Stimulated activated memory B cell treated with anti-CD40 and anti-IgM and Interleukin-4, amounts not matched to agents 10 μg/mL and 1 μg/mL and 100 μg/mL, for 72 hours (primary cell): Measurements from ENCODE around the gene OR4C45.
"Not testable (repeated sequence)": the region's sequence is repeated elsewhere in the genome, so short reads cannot be mapped to it uniquely, and the experiment has no call there.

Experiments
- ATAC-seq: fragments of 150-1000 bp; cut with Tn5 transposase; 2 replicates; pipeline ENCODE4 v1.10.0; 2021
- H3K27ac Mint-ChIP-seq: one replicate; pipeline ENCODE4 v1.8.0; 2022; ENCODE audit warnings: mild to moderate bottlenecking, mixed read lengths
- H3K27me3 Mint-ChIP-seq: one replicate; pipeline ENCODE4 v1.8.0; 2022; ENCODE audit warnings: mixed read lengths
- H3K36me3 Mint-ChIP-seq: one replicate; pipeline ENCODE4 v1.8.0; 2022; ENCODE audit warnings: mixed read lengths
- H3K4me1 Mint-ChIP-seq: one replicate; pipeline ENCODE4 v1.8.0; 2022; ENCODE audit warnings: mixed read lengths
- H3K4me3 Mint-ChIP-seq: one replicate; pipeline ENCODE4 v1.8.0; 2022; ENCODE audit warnings: mild to moderate bottlenecking, moderate library complexity, mixed read lengths
- H3K9me3 Mint-ChIP-seq: one replicate; pipeline ENCODE4 v1.8.0; 2022; ENCODE audit warnings: mixed read lengths

Gene OR4C45

DNA sequence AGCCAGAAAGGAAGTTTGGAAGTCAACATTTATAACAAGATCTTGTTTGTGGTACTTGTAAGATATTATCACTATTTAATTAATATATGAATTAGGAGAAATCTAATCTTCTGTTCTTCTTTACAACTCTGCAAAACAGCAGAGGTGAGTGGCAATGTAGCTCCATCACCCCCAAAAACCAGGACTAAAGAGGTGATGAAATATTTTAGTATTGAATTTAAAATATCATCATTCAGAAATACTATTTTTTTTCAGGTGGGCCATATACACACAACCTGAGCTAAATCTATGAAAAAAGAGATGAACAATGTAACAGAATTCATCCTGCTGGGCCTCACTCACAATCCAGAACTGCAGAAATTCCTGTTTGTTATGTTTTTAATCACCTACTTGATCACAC is at the start of gene OR4C45:
OR4C45 (plus strand) TSS at position 301 of the 400 bp plus-strand sequence.
- Mint-ChIP-seq H3K36me3 (no peaks in the 10 kb centered on the region), H3K27ac (no peak within 1 kb of the TSS), H3K4me3 (no peak within 1 kb of the TSS), H3K9me3 (peaks cover 3% of the 10 kb centered on the region), H3K4me1 (no peaks in the 10 kb centered on the region), H3K27me3 (no peaks in the 10 kb centered on the region)
- no peak for ATAC-seq

DNA sequence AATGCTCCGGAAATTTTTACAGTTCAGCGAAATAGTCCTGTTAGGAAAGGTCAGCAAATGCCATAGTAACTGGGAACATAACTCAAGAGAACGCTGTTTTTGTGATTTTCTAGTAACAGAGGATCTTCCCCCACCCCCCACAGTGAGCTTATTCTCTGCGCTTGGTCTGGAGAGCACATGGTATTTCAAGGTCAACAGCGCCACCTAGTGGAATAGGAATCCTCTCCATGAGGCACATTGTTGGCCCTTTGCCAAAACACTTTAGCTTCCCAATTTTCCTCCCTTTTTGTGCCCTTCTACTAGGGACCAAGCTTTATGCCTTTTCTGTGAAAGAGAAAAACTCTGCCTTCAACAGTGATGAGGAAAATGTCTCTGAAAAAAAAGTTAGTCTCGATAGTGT is 37.1 kb upstream of the OR4C45 start:
- Mint-ChIP-seq H3K4me1 (no peaks in the 10 kb centered on the region), H3K36me3 (no peaks in the 10 kb centered on the region), H3K27me3 (no peaks in the 10 kb centered on the region), H3K27ac (no peak overlapping the region), H3K9me3 (peaks cover 3% of the 10 kb centered on the region), H3K4me3 (no peak overlapping the region)
- ATAC-seq = no peak

DNA sequence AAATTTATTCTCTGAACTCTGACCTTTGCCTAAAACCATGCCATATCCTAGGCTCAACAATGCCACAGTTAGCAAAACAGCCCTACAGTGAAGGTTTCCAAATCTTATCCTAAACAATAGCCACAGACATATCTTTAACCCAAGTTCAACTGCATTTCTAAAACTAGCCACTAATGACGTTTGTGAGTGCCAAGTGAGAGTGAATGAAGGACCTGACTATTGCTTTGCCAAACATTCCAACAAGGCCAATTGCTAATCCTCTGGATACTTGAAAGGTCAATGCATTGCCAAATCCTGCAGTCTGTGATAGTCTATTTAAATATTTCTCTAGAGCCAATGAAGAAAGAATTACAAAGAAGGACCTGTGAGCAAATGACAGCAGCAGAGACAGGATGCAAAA is 2.5 kb upstream of the OR4C45 start:
- H3K4me1 Mint-ChIP-seq = no peaks in the 10 kb centered on the region

DNA sequence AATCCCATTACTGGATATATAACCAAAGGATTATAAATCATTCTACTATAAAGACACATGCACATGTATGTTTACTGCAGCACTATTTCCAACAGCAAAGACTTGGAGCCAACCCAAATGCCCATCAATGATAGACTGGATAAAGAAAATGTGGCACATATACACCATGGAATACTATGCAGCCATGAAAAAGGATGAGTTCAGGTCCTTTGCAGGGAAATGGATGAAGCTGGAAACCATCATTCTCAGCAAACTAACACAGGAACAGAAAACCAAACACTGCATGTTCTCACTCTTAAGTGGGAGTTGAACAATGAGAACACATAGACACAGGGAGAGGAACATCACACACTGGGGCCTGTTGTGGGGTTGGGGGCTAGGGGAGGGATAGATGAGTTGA is 3.6 kb downstream of the OR4C45 start:
- H3K4me1 Mint-ChIP-seq, H3K27me3 Mint-ChIP-seq, H3K36me3 Mint-ChIP-seq, H3K27ac Mint-ChIP-seq, H3K4me3 Mint-ChIP-seq, ATAC-seq, H3K9me3 Mint-ChIP-seq: not testable (repeated sequence)

More for the DNA sequence above, 2.5 kb upstream of the OR4C45 start:
- Mint-ChIP-seq H3K27ac (no peak overlapping the region), H3K27me3 (no peaks in the 10 kb centered on the region), H3K36me3 (no peaks in the 10 kb centered on the region), H3K9me3 (peaks cover 8% of the 10 kb centered on the region), H3K4me3 (no peak overlapping the region)
- no peak for ATAC-seq

DNA sequence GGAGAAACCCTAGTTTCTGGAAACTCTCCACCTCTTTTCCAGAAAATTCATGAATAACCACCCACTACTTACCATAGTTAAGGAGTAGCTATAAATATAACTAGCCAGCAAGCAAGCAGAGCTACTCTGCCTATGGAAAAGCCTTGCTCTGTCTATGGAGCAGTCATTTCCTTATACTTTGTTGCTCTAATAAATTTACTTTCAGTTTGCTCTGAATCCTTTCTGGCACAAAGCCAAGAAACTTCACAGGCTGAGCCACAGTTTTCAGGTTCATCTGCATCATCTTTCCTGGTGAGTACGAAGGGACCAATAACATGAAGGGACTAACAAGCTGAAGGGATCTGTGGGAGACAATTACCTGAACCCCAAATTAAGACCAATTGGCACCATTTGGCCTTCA is 4.6 kb downstream of the OR4C45 start:
- Mint-ChIP-seq H3K36me3 (no peaks in the 10 kb centered on the region), H3K4me1 (no peaks in the 10 kb centered on the region), H3K27ac (no peak overlapping the region), H3K9me3 (no peaks in the 10 kb centered on the region), H3K4me3 (no peak overlapping the region), H3K27me3 (no peaks in the 10 kb centered on the region)
- ATAC-seq = no peak

DNA sequence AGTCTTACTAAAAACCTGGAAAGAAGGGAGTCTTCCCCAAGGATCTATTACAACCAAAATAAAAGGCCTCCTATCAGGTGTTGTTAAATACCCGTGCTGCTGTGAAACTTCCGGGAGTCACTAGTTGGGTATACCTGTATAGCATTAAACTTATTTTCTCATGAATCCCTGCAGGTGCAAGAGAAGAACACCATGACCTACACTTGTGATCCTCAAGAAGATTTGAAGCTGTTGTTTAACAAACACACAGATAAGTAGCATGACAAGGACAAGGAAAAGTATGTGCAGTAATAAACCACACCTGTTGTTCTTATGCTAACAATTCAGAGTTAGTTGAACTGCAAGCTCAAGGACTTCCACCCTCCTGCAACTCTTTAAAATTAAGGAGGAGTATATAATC is 12.0 kb downstream of the OR4C45 start:
- Mint-ChIP-seq H3K27me3 (no peaks in the 10 kb centered on the region), H3K4me3 (no peak overlapping the region), H3K4me1 (no peaks in the 10 kb centered on the region), H3K27ac (no peak overlapping the region), H3K9me3 (peaks cover 6% of the 10 kb centered on the region), H3K36me3 (no peaks in the 10 kb centered on the region)
- ATAC-seq = no peak

DNA sequence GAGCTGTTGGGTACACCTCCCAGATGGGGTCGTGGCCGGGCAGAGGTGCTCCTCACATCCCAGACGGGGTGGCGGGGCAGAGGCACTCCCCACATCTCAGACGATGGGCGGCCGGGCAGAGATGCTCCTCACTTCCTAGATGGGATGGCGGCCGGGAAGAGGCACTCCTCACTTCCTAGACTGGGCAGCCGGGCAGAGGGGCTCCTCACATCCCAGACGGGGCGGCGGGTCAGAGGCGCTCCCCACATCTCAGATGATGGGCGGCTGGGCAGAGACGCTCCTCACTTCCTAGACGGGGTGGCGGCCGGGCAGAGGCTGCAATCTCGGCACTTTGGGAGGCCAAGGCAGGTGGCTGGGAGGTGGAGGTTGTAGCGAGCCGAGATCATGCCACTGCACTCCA is 30.4 kb downstream of the OR4C45 start:
- not testable (repeated sequence) for ATAC-seq, H3K4me3 Mint-ChIP-seq, H3K36me3 Mint-ChIP-seq, H3K27me3 Mint-ChIP-seq, H3K27ac Mint-ChIP-seq, H3K4me1 Mint-ChIP-seq, H3K9me3 Mint-ChIP-seq

DNA sequence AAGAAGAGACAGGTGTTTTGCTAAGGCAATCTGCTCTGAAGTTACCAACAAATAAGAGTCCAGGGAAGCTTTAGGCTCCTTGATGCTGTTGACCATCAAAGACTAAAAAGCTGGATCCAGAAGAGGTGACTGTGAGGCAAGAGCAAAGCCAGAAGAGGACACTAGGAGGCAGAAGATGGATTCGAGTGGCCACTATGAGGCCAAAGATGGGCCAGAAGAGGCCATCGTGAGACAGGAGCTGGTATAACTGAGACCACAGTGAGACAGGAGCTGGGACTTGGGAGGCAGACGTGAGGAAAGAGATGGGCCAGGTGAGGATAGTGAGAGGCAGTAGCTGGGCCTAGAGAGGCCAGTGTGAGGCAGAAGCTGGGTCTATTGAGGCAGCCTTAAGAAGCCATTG is 37.7 kb downstream of the OR4C45 start:
- no peaks in the 10 kb centered on the region for H3K36me3 Mint-ChIP-seq
- no peak overlapping the region for H3K4me3 Mint-ChIP-seq
- peaks cover 11% of the 10 kb centered on the region for H3K9me3 Mint-ChIP-seq
- H3K27me3 Mint-ChIP-seq = peaks cover 9% of the 10 kb centered on the region
- no peaks in the 10 kb centered on the region for H3K4me1 Mint-ChIP-seq
- H3K27ac Mint-ChIP-seq = no peak overlapping the region
- no peak for ATAC-seq

DNA sequence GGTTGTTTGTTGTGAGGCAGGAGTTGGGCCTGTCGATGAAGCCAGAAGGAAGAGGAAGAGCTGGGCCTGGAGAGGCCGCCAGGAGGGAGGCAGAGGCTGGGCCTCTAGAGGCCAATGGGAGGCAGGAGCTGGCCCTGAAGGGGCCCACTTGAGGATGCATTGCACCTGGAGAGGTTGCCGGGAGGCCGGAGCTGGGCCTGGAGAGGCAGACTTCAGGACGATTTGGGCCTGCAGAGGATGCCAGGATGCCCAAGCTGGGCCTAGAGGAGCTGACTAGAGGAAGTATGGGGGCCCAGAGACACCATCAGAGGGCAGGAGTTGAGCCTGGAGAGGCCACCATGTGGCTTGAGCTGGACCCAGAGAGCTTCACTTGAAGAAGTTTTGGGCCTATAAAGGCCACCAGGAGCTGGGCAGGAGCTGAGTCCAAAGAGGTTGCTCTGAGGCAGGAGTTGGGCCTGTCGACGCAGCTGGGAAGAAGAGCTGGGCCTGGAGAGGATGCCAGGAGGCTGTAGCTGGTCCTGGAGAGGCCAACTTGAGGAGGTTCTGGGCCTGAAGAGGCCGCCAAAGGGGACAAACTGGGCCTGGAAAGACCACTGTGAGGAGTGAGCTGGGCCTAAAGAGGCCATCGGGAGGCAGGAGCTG is 39.0 kb downstream of the OR4C45 start:
- peaks cover 11% of the 10 kb centered on the region for H3K9me3 Mint-ChIP-seq
- H3K27ac Mint-ChIP-seq = no peak overlapping the region
- H3K27me3 Mint-ChIP-seq = no peaks in the 10 kb centered on the region
- no peak overlapping the region for H3K4me3 Mint-ChIP-seq
- H3K36me3 Mint-ChIP-seq = no peaks in the 10 kb centered on the region
- ATAC-seq = no peak
- no peaks in the 10 kb centered on the region for H3K4me1 Mint-ChIP-seq

DNA sequence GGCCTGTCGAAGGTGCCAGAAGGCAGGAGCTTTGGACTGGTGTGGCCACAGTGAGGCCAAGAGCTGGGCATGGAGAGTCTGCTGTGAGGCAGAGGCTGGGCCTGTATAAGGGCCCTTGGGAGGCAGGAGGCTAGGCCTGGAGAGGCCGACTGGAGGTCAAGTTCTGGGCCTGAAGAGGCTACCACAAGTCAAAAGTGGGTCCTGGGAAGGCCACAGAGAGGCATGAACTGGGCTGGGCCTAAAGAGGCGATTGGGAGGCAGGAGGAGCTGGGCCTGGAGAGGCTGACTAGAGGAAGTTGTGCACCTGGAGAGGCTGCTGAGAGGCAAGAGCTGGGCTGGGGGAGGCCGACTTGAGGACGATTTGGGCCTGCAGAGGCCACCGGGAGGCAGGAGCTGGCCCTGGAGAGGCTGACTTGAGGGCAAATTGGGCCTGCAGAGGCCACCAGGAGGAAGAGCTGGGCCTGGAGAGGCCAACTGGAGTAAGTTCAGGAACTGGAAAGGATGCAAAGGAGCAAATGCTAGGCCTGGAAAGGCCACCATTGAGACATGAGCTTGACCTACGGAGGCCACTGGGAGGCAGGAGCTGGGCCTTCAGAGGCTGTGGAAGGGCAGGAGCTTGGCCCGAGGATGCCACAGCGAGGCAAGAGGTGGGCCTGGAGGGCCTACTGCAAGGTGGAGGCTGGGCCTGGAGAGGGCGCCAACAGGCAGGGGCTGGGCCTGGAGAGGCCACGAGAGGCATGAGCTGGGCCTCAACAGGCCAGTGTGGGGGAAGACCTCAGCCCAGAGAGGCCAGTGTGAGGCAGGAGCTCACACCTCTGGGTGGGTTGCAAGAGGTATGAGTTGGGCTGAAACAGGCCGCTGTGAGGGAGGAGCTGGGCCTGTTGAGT is 39.8 kb downstream of the OR4C45 start:
- no peak for ATAC-seq
- Mint-ChIP-seq H3K4me3 (no peak overlapping the region), H3K36me3 (no peaks in the 10 kb centered on the region), H3K9me3 (peaks cover 11% of the 10 kb centered on the region), H3K27ac (no peak overlapping the region), H3K27me3 (no peaks in the 10 kb centered on the region), H3K4me1 (no peaks in the 10 kb centered on the region)

DNA sequence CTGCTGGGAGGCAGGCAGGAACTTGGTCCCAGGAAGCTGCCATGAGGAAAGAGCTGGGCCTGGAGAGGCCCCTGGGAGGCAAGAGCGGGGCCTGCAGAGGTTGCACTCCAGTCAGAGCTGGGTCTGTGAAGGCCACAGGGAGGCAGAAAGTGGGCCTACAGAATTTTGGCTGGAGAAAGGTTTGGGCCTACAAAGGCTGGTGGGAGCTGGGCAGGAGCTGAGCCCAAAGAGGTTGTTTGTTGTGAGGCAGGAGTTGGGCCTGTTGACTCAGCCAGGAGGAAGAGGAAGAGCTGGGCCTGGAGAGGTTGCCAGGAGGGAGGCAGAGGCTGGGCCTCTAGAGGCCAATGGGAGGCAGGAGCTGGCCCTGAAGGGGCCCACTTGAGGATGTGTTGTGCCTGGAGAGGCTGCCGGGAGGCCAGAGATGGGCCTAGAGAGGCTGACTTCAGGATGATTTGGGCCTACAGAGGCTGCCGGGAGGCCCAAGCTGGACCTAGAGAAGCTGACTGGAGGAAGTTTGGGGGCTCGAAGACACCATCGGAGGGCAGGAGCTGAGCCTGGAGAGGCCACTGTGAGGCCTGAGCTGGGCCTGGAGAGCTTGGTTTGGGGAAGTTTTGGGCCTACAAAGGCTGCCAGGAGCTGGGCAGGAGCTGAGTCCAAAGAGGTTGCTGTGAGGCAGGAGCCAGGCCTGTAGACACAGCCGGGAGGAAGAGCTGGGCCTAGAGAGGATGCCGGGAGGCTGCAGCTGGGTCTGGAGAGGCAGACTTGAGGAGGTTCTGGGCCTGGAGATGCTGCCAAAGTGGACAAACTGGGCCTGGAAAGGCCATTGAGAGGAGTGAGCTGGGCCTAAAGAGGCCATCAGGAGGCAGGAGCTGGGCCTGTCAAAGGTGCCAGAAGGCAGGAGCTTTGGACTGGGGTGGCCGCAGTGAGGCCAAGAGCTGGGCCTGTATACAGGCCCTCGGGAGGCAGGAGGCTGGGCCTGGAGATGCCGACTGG is 40.7 kb downstream of the OR4C45 start:
- ATAC-seq = no peak
- no peaks in the 10 kb centered on the region for H3K27me3 Mint-ChIP-seq
- H3K4me3 Mint-ChIP-seq = no peak overlapping the region
- peaks cover 11% of the 10 kb centered on the region for H3K9me3 Mint-ChIP-seq
- no peaks in the 10 kb centered on the region for H3K4me1 Mint-ChIP-seq
- no peaks in the 10 kb centered on the region for H3K36me3 Mint-ChIP-seq
- H3K27ac Mint-ChIP-seq = no peak overlapping the region

DNA sequence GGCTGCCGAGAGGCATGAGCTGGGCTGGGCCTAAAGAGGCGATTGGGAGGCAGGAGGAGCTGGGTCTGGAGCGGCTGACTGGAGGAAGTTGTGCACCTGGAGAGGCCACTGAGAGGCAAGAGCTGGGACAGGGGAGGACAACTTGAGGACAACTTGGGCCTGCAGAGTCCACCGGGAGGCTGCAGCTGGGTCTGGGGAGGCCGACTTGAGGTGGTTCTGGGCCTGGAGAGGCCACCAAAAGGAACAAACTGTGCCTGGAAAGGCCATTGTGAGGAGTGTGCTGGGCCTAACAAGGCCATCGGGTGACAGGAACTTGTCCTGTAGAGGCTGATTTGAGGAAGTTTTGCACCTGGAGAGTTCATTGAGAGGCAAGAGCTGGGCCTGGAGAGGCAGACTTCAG is 41.5 kb downstream of the OR4C45 start:
- Mint-ChIP-seq H3K4me3 (no peak overlapping the region), H3K27me3 (no peaks in the 10 kb centered on the region), H3K27ac (no peak overlapping the region), H3K4me1 (no peaks in the 10 kb centered on the region), H3K36me3 (no peaks in the 10 kb centered on the region), H3K9me3 (peaks cover 11% of the 10 kb centered on the region)
- ATAC-seq = no peak

DNA sequence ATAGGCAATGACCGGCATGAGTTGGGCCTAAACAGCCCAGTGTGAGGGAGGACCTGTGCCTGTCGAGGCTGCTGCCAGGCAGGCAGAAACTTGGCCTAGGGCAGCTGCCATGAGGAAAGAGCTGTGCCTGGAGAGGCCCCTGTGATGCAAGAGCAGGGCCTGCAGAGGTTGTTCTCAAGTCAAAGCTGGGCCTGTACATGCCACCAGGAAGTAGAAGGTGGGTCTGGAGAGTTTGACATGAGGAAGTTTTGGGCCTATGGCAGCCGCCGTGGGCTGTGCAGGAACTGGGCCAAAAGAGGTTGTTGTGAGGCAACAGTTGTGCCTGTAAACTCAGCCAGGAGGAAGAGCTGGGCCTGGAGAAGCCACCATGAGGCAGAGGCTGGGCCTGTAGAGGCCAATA is 43.2 kb downstream of the OR4C45 start:
- H3K27me3 Mint-ChIP-seq = no peaks in the 10 kb centered on the region
- ATAC-seq = no peak
- H3K36me3 Mint-ChIP-seq = no peaks in the 10 kb centered on the region
- H3K27ac Mint-ChIP-seq = no peak overlapping the region
- no peaks in the 10 kb centered on the region for H3K4me1 Mint-ChIP-seq
- H3K9me3 Mint-ChIP-seq = peaks cover 11% of the 10 kb centered on the region
- no peak overlapping the region for H3K4me3 Mint-ChIP-seq

DNA sequence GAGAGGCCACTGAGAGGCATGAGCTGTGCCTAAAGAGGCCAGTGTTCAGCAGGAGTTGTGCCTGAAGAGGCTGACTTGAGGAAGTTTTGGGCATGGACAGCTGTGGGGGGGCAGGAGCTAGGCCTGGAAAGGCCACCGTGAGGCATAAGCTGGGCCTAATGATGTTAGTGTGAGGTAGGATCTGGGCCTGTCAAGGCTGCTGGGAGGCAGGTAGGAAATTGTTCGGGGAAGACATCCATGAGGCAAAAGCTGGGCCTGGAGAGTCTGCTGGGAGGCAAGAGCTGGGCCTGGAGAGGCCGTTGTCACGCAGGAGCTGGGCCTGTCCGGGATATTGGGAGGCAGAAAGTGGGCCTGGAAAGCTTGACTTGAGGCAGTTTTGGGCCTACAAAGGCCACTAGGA is 44.9 kb downstream of the OR4C45 start:
- Mint-ChIP-seq H3K9me3 (peaks cover 8% of the 10 kb centered on the region), H3K4me1 (no peaks in the 10 kb centered on the region), H3K27me3 (no peaks in the 10 kb centered on the region), H3K27ac (no peak overlapping the region), H3K4me3 (no peak overlapping the region), H3K36me3 (no peaks in the 10 kb centered on the region)
- no peak for ATAC-seq

DNA sequence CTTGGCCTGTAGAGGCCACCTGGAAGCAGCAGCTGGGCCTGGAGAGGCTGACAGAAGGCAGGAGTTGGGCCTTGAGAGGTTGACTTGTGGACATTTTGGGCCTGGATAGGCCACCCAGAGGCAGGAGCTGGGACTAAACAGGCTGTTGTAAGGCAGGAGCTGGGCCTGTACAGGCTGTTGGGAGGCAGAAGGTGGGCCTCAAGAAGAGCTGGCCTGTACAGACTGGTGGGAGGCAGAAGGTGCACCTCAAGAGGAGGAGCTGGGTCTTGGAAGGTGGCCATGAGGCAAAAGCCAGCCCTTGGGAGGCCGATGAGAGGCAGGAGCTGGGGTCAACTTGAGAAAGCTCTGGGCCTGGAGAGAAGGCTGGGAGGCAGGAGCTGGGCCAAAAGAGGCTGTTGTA is 45.3 kb downstream of the OR4C45 start:
- H3K27ac Mint-ChIP-seq = no peak overlapping the region
- peaks cover 5% of the 10 kb centered on the region for H3K9me3 Mint-ChIP-seq
- no peaks in the 10 kb centered on the region for H3K27me3 Mint-ChIP-seq
- H3K4me1 Mint-ChIP-seq = no peaks in the 10 kb centered on the region
- H3K36me3 Mint-ChIP-seq = no peaks in the 10 kb centered on the region
- no peak overlapping the region for H3K4me3 Mint-ChIP-seq
- ATAC-seq = no peak
